Suppressor macrophage treated with lipopolysaccharide for 1 hour (primary cell): ENCODE data around the gene ADRA2B.

Source experiments
- DNase-seq, 3 donors: peaks; one replicate each; pipeline ENCODE4 v3.0.0-alpha.2; 2020 to 2022

ADRA2B gene

DNA sequence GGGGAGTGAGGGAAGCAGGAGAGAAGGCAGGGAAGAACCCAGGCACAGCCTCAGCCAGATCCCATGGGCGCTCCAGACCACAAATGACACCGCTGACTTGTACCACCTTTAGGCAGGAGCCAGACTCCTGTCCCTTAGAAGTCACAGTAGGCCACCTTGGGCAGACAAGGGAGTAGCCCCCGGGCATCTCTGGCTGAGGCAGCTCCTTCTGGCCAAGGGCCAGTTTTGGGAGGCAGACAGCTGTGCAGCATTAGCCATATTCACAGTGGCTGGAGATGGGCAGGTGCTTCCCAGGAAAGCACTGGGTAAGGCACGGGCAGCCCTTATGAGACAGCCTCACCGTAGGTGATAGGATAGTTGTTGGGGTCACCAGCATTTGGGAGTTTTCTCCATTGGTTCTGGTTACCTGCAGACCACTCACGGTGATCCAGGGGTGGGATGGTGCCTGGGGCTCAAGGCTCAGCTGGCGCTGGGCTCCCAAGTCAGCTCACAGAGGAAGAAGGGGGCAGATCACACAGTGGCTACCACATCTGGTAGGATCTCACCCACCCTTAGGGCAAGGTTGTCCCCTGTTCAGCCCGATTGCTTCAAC lies 19.9 kb upstream of the ADRA2B start:
- DNase-seq: no peak

DNA sequence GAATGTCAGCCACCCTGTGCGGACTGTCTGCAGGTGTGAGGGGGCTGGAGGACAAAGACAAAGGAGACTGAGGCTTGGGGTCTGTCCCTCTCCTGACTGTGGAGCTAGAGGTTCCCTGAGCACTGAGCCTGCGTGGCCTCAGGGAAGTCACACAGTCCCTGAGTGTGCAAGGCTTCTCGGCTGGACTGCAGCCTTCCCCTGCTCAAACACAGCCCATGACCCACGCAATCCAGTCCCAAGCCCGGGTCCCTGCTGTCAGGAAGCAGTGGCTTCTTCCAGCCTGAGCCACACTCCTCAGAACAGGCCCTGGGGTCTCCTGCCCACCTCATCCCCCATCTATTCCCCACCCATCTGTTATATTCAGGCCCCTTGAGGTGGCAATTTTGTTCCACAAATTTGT lies 19.2 kb upstream of the ADRA2B start:
- no peak for DNase-seq

DNA sequence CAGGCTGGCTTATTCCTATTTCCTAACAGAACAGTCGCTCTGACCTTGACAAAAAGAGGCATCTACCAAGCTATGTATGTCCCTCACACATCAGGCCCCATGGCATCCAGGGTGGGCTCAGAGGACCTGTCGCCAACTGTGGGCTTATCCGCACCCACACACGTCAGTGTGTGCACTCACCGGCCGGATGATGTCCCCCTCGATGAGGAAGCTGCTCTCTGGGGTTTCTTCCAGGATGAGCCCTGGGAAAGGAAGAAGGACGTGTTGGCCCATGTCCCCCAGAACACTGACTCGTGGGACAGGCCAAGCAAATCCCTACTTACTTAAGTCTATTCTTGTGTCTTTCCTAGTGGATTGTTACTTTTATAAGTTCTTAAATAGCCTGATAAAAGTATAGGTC lies 18.8 kb upstream of the ADRA2B start:
- DNase-seq: no peak

DNA sequence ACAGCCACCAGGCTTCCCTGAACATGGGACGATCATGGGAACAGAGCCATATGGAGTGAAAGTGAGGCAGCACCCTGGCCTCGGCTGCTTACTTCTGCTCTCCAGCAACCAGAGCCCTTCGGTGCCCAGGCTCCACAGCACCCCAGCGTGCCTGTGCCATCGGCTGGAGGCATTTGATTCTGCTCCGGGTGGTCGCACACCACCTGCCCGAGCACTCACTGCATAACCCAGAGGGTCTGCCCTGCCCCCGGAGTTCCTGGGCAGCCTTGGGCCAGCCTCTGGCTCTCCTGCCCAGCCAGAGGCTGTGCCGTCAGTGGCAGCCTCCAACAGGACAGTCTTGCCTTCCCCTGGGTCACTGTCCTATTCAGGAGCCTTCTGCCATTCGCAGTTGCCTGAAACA lies 18.1 kb upstream of the ADRA2B start:
- DNase-seq: no peak

DNA sequence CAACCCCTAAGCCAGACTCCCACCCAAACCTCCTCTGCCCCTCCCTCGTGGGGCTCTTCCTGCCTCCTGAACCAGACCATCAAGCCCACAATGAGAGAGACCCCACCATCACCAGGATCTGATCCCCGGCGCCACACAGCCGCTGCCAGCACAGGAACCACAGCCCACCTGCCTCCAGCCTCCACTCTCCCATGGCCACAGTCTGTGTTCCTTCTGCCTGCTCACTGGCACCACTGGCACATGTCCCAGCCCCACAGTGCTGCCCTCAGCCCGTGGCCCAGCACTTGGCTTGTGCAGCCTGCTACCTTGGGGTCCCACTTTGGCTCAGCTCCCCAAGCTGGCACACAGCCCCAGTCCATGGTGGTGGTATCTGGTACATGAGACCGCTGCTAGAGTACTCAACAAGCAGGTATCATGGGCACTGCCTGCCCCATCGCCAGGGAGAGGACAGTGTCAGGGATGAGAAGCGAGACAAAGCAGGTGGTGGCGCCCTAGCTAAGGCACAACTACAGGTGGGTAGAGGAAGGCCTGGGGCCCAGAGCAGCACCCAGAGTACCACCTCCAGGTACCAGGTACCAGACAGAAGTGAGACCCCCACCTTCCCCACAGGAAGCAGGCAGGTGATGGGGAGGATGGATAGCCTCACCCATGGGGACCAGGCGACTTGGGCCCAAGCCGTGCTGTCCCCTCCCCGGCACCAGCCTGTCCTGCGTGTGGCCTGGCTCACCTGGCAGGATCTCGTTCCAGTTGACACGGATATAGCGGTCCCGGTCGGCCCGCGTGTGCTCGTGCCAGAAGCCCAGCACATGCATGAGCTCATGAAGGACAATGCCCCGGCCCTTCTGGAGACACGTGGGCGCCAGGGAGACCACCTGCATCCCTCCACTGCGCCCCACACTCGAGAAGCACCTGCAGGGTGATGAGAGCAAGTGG lies 15.7 kb upstream of the ADRA2B start:
- no peak for DNase-seq

DNA sequence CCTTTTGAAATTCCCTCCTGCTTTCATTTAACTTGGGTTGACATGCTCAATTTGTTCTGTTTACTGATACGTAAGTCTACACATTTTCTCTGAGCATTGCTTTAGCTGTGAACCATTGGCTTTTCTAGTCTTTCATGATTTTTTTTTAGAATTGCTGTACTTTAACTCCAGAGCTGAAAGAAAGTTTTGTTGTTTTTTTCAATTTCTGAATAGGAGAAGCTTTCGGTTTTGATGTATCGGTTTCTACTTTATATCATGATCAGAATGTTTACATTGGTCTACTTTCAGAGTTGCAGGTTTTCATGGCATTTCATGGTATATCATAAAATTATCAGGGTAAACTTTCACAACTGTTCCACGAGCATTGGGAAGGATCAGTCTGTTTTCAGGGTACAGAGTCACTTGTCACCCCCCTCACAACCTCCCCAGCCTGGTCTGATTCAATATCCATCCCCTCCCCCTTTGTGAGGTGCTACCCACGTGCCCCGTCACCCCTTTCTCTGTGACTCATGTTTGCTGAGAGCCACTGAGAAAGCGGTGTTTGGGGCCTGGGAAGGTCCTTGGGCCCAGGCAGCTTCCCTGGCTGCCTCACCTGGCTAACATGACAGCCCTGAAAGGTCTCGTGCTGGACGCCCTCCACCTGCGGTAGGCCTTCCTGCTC lies 14.9 kb upstream of the ADRA2B start:
- DNase-seq: no peak

DNA sequence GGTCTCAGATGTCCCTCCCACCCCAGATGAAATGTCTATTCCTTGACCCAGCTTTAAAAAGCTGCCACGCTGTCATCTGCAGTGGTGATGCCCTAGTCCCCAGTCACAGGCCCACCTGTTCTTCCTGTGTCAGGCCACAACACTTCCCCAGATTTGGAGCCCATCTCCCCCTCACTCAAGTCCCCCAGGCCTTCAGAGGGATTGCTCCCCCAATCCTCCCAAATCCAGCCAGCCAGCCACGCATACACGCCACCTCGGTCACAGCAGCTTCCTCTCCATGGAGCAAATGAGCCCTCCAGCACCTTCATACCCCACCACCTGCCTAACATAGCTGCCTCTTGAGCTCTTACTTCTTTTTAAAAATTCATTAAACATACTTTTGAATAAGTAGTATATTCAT lies 14.1 kb upstream of the ADRA2B start:
- no peak for DNase-seq

DNA sequence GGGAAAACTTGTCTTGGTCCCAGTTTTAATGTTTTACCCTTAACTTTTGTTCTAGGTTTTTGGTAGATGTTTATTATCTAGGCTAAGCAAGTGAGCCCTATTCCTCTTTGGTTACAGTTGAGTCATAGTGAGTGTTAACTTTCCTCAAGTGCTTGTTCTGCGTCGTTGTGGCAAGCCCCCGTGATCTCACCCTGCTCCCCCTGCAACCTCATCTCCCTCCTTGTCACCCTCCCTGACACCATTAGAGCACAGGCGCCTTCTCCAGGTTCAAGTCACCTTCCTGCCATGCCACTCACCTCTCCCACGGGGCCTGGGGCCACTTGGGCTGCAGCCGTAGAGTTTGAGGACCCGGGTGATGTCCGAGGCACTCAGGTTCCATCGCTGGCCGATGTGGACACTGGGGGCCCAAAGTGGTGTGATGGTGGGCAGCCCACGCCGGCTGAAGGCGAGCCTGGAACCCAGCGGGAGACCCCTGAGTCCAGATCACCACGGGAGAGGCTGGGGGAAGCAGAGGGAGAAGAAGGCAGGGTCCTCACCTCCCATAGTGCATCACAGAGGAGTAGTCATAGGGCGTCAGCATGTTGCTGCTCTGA lies 13.3 kb upstream of the ADRA2B start:
- DNase-seq: no peak

DNA sequence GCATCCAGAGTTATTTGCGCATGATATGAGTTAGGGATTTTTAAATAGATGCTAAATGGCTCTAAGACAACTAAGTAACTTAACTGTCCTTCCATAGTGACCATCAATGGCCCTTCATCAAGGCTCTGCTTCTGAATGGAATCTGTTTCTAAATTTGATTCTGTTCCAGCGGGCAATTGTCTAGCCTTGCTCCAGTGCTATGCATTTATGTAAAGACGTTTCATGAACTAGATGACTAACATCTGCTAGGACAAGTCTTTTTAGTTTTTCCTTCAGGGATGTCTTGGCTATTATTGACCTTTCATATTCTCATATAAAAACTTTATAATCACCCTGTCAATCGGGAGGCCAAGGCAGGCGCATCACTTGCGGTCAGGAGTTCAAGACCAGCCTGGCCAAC lies 12.1 kb upstream of the ADRA2B start:
- DNase-seq: peak in 1 of 3 donors; percentile 18

DNA sequence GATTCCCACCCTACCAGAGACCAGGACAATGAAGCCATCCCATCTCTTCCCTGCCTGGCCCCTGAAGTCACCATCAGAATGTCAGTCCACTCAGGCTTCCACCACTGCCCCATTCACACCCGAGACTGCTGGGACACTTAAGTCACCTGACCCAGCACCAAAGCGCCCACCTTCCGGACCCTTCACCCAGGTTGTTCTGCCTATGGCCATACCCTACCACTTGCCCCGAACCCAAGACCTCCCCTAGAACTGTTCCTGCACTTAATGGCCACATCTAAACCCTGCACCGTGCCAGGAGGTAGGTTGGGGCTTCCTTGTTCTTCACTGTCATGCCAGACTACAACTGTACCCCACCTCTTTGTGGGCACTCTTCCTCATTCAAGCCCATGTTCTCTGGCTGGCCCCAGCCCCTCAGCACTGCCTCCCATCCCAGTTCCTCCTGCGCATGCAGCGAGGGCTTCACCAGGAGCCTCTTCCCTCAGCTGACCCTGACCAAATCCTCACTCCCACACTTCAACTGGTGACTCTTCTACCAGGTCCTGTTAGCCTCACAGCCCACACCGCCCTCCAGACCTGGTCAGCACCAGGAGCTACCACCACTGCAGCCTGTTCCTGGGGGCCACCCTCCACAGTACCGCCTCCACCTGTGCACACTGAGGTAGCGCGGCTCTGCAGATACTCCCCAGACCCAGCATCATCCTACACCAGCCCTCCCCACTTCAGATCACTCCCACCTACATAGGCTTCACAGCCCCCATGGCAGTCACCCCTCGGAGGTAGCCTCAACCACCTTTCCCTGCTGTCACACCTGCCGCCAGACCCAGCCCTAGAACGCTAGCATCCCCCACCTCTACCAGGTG lies 8.3 kb upstream of the ADRA2B start:
- DNase-seq: peak; percentile 26 to 55 (median 42)

DNA sequence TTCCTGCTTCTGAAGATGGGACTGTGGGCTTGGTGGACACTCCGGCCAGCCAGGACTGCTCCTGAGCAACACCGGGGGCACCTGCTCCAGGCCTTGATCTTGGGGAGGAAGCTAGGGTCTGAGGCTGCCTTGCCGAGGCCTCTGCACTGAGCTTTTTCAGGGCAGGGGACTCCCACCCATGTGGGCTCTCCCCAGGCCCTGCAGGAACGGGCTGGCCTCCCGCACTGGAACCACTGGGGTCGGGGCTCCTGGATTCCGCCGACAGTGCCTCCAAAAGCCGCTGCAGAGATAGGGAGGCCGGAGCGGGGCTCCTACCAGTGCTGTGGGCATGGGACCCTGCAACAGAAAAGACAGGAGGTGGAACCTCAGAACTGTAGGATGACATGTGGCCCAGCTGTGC lies 7.6 kb upstream of the ADRA2B start:
- peak in 1 of 3 donors; percentile 6 for DNase-seq

DNA sequence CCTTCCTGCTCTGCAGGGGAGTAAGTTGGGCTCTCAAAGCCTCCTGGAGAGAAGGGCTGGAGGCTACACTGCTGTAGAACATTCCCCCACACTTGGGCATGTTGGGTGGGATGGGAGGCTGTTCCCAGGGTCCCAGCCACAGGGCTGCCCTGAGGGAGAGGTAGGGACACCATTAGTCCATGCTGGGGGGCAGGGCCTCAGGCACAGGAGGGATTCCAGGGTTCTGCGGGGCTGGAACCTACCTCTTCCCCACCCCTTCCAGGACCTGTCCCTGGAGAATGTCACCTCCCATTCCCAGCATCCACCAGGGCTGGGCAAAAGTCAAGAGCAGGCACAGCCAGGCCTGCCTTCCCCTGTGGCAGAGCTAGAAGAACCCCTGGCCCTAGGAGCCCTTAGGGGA lies 6.9 kb upstream of the ADRA2B start:
- peak in 1 of 3 donors; percentile 18 for DNase-seq

DNA sequence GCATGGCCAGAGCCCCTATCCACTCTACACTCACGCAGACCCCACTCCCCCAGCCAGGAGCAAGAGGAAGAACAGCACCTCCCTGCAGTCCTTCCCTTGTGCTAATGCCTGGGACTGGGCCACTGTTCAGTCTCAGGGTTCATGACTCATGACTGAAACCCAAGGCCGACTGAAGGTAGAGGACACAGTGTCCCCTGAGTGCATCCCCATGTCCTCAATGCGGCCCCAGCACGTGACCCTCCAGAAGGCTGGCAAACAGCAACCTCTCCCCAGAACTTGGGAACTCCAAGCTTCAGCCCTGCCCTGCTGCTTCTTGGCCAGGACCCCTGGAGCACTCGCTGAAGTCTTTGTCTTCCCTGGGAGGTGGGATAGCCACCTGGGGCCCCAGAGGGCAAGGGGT lies 6.0 kb upstream of the ADRA2B start:
- peak in 1 of 3 donors; percentile 29 for DNase-seq

DNA sequence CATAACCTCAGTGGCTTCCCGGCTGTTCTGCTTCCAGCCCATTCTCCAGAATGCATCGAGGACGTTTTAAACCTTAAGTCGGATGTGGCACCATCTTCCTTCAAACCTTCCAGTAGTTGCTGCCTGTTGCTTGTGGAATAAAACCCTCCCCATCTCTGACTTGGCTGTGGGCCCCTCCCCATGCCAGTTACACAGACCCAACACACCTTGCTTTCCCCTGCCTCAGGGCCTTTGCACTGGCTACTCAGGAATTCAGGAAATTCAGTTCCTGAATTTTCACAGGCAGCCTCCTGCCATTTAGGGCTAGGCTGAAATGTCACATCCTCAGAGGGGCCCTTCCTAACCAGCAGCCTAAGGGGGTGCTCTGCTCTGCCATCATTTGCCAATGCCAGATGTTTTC lies 5.0 kb upstream of the ADRA2B start:
- DNase-seq: peak in 1 of 3 donors; percentile 27

DNA sequence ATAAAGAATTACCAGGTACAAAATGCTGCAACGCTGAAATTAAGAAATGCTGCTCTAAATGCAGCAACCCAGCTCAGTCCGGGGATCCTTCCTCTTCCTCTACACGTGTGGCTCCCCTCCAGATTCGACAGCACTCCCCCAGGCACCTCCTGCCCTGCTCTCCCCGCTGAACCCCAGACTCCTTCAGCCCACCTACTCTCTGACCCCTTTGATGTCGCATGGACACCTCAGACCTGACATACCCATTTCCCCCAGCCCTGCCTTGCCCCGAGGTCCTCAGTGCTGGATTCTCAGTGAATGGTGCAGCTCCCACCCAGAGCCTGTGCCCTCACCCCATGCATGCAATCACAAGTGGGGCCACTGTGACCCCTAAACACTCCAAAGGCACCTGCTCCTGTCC lies 4.6 kb upstream of the ADRA2B start:
- peak in 1 of 3 donors; percentile 18 for DNase-seq

DNA sequence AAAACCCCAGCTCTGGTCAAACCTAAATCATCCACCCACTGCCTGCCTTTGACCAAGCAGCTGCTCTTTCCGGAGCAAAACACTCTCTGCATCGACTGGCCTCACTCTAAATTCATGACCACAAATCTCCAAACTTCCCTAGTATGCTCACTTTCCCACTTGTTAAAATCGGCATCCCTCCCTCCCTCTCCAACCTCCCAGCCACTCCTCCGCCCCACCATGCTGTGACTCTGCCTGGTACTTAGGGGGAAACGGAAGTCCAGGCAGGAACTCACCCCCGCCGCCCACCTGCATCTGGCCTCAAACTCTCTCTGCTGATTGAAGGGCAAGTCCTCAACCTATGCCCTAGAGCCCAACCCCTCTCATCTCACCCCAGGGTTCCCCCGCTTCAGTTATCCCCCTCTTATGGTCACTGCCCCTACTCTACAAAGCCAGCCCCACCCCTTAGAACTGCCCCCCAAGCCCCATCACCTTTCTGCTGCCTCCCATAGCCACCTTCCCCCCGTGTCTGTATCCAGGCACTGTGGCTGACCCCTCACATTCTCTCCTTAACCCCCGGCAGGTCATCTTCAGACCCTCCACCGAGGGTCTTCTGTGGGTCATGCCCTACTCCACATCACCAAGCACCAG lies 3.8 kb upstream of the ADRA2B start:
- DNase-seq: peak; percentile 77 to 83 (median 78)

DNA sequence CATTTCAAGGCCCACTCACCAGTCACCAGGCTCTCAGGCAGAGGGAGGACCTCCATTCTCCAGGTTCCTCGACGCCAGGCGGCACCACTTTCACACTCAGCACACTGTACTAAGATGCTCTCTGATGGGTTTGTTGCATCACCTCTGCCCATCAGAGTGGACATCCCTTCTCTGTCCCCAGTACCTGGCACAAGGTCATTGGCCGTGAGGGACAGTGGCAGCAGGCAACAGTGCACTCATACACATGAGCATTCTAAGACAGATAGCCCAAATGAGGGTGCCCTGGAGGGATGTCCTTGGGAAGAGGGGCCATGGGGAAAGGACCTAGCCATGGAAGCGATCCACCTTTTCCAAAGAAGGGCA lies 3.0 kb upstream of the ADRA2B start:
- peak in 1 of 3 donors; percentile 20 for DNase-seq

DNA sequence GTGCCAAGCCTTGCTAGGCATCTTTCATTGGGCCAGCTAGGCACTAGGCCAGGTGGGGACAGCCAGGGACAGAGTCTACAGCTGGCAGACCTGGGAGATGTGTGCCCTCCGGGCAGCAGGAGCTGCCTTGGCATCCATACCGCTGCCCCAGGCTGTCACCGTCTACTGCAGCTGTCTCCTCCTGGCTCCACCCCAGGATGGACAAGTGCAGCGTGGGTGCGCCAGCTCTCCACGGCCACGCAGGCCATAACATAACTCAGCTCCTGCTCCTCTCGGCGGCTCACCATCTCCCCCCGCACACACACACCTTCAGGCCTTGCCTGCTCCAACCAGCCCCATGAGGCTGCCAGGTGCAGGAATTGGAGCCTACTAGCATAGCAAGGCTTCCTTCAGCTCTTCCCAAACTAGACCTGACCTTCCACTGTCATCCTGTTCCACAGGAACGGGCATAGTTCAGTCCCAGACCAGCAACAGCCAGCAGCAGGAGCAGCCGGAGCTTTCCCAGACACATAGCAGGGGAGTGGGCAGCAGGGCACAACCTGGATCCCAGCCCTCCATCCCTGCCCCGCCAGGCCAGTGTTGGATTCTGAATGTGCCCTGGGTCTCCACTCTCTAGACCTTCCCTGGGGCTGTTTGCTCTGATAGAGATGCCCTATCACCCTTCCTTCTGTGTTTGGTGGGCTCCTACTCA lies 2.5 kb upstream of the ADRA2B start:
- peak in 1 of 3 donors; percentile 19 for DNase-seq

DNA sequence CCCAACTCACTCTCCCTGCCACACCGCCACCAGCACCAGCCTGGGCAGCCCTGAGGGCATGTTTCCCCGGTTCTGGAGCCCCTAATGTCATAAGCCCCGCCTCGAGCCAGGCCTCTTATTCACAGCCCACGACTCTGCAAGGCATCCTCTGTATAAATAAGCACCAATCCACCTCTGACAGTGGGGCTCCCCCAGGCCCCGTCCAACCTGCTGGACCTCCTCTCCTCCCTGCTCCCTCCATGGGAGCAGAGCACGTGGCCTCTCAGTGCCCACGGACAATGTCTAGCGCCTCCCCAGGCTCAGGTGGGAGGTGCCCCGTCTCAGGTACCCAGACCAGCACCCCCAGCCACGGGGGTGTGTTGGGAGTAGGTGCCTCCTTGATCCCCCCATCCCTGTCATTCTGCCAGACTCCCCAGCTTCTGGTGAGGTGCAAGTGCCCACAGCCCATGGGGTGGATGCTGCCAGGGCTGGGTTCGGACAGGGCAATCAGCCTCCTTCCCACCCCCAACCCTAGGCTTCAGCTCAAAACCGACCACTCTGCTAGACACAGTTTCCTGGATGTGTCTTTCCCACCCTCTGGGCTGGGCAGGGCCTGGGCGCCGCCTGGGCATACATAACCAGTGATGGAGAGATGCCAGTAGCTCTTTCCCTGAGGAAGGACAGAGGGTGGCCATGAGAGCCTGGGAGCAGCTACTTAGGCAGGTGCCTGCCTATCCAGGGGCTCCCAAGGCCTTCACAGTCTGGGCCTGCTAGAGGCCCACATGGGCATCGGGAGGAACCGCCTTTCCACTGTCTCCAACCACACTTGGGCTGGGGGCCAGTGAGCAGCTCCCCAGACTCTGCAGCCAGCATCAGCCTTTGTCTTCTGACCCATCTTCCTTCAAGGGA lies 1.6 kb upstream of the ADRA2B start:
- DNase-seq: peak in 1 of 3 donors; percentile 20

DNA sequence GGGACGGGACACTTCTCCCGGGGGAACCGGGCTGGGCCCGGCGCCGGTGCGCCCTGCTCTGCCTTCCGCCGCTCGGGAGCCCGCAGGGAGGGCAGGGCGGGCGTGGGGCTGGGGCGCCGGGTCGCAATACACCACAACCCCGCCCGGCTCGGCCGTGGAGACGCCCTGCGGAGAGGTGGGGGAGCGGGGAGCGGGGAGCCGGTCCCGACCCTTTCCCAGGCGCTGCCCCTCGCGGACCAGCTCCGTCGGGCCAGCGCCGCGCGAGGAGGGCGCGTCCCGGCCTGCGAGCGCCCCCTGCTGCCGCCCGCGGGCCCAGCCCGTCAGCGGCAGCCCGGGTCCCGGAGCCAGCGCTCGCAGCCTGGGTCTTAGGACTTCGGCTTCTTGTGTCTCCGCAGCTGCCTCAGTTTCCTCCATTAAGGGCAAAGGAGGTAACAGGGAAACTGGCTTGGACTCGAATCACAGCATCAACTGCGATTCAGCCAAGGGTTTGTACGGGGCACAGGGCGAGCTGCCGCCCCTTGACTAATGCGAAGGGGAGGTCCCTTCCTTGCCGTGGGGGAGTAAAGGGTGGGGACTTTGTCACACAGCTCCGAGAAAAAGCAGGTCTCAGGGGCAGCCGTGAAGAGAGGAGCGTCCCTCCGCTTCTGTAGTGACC lies 635 bp upstream of the ADRA2B start:
- peak; percentile 70 to 93 (median 84) for DNase-seq
